H54 (cell line): ENCODE data around the gene RETREG3.

Experiments used
- DNase-seq: peaks from one replicate; pipeline ENCODE4 v3.0.0; 2011; ENCODE audit warnings: low spot score, mixed read lengths; ENCODE audit not compliant: insufficient read length
- FAIRE-seq: peaks from 3 replicates; lab custom pipeline; 2011; peaks lifted over from hg19 to GRCh38; lab: Jason Lieb, UNC
- POLR2A ChIP-seq: IDR thresholded peaks from 2 replicates; pipeline ENCODE4 v1.6.1; 2011; ENCODE audit warnings: low read depth, mild to moderate bottlenecking, low read length

Gene RETREG3

DNA sequence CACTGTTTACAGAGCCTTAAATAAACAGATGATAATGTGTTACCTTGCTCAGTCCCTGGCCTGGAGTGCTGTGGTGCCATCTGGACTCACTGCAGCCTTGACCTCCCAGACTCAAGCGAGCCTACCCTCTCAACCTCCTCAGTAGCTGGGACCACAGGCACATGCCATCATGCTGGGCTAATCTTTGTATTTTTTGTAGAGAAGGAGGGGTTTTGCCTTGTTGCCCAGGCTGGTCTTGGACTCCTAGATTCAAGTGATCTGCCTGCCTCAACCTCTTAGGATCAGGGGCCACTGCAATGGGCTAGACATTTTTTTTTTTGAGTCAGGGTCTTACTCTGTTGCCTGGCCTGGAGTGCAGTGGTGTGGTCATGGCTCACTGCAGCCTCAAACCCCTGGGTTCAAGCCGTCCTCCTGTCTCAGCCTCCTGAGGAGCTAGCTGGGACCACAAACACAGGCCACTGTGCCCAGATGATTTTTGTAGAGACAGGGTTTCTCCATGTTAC lies 78.2 kb downstream of the RETREG3 start:
- no peak for DNase-seq
- no peak for TF ChIP-seq POLR2A
- no peak for FAIRE-seq
